Measurements from ENCODE around the gene PRR19. TPM values are rescaled to one million over a fixed set of nuclear protein-coding genes. Genes with fewer than 3 reads are reported as not detected.

The PRR19 gene
- total RNA-seq, 3 donors from 2014 or later: 1.0 TPM; not detected in 2

GRCh38 chr19:42345191-42345812 is 43.4 kb downstream of the PRR19 start:
- no peak for TF ChIP-seq CTCF (IDR thresholded peaks at IDR 0.05)
- intact Hi-C loops (cut with DNase I, micrococcal nuclease): no loop called here
- Histone ChIP-seq H3K4me1 (ENCODE audit: low read depth) (no peaks in the 10 kb centered on the region), H3K9me3 (no peaks in the 10 kb centered on the region), H3K4me3 (no peak overlapping the region), H3K36me3 (ENCODE audit: low read depth) (no peaks in the 10 kb centered on the region)
- ATAC-seq (no peak), DNase-seq (no peak)

- intact Hi-C loops (cut with DNase I, micrococcal nuclease): no loop called here
- H3K36me3 ChIP-seq (ENCODE audit: low read depth): no peaks in the 10 kb centered on the region
- DNase-seq (no peak), ATAC-seq (no peak)
- H3K4me3 ChIP-seq: no peak overlapping the region
- TF ChIP-seq CTCF (IDR thresholded peaks at IDR 0.05): no peak
- H3K9me3 ChIP-seq: no peaks in the 10 kb centered on the region
- H3K4me1 ChIP-seq (ENCODE audit: low read depth): no peaks in the 10 kb centered on the region
Measured at GRCh38 chr19:42348211-42348610, 46.3 kb downstream of the PRR19 start.

GRCh38 chr19:42349378-42350107 is 47.6 kb downstream of the PRR19 start:
- DNase-seq: no peak
- intact Hi-C loops (cut with DNase I, micrococcal nuclease): no loop called here
- TF ChIP-seq CTCF (IDR thresholded peaks at IDR 0.05): no peak
- no peak for ATAC-seq
- H3K9me3 ChIP-seq: no peaks in the 10 kb centered on the region
- H3K4me1 ChIP-seq (ENCODE audit: low read depth): no peaks in the 10 kb centered on the region
- H3K4me3 ChIP-seq: no peak overlapping the region
- no peaks in the 10 kb centered on the region for H3K36me3 ChIP-seq (ENCODE audit: low read depth)

- intact Hi-C loops (cut with DNase I, micrococcal nuclease): no loop called here
- no peaks in the 10 kb centered on the region for H3K36me3 ChIP-seq (ENCODE audit: low read depth)
- H3K4me1 ChIP-seq (ENCODE audit: low read depth): no peaks in the 10 kb centered on the region
- TF ChIP-seq CTCF (IDR thresholded peaks at IDR 0.05): no peak
- no peak overlapping the region for H3K4me3 ChIP-seq
- DNase-seq (no peak), ATAC-seq (no peak)
- H3K9me3 ChIP-seq: no peaks in the 10 kb centered on the region
Measured at GRCh38 chr19:42350417-42350816, 48.5 kb downstream of the PRR19 start.

- DNase-seq: no peak
- intact Hi-C loops (cut with DNase I, micrococcal nuclease): no loop called here
- Histone ChIP-seq H3K36me3 (ENCODE audit: low read depth) (no peaks in the 10 kb centered on the region), H3K4me1 (ENCODE audit: low read depth) (no peaks in the 10 kb centered on the region), H3K9me3 (no peaks in the 10 kb centered on the region), H3K4me3 (no peak overlapping the region)
- no peak for TF ChIP-seq CTCF (IDR thresholded peaks at IDR 0.05)
- ATAC-seq: no peak
Measured at GRCh38 chr19:42351079-42351735, 49.3 kb downstream of the PRR19 start.

Data from mucosa of descending colon (tissue), 3 donors.